K562 treated with DMSO at 1 percent for 4 hours (cell line): ENCODE results near the gene GRIN2A. TPM values are rescaled to one million over a fixed set of nuclear protein-coding genes. Genes with fewer than 3 reads are reported as not detected.

Experiments used
- total RNA-seq: library from RNA; unstranded; fragments of 300-600 nt; gene quantifications from 2 replicates; pipeline ENCODE4 v1.2.3, GENCODE V29; 2022; ENCODE audit not compliant: insufficient read depth

The GRIN2A gene
- not detected in 2 replicates for total RNA-seq

DNA sequence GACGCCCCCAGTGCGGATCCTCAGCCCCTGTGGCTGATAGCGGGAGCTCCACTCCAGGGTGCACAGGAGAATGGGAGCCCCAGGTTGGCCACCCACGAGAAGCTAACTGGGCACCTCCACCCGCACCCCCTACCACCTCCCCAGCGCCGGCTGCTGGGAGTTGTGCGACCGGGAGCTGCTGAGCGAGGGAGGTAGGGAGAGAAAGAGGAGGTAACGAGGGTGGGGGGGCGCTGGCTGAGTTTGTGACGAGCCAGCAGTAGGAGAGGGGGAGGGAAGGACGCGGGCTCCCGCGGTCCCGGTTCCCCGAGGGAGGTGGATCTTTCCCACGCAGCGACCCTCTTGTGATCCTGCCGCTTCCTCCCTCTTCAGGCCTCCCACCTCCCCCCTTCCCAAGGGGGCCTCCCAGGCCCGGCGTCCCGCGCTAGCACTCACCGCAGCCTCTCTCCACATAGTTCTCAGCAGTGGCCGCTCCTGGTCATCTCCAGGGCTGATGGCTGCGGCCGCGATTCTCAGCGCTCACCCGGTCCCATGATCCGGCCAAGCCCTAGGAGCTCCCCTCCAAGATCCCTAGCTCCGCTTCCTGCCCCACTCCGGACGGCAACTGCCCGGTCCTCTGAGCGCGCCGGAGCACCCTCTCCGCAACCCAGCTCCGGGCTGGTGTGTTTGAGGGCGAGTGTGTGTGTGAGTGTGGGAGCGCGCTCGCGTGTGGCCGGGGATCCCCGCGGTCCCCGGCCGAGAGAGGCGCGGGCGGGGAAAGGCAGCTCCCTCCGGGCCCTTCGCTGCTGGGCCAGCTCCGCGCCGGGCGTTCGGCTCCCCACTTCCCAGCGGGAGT is at the start of gene GRIN2A:
Gene GRIN2A, minus strand, starts transcription at position 207 of the 832 bp plus-strand sequence. CDS start 2,017 bp downstream, outside the sequence.

Other genes starting within 250 kb of the GRIN2A start
- 129 and 168 TPM in 2 replicates for gene ATF7IP2, start 203.6 kb upstream of the GRIN2A start, total RNA-seq